HG03064 (cell line): ENCODE measurements around the gene APMAP.

Source experiments
- ATAC-seq: cut with Tn5 transposase; IDR thresholded peaks from one replicate; pipeline ENCODE4 v1.9.1; 2021; ENCODE audit warnings: low read depth; ENCODE audit not compliant: unreplicated experiment

Gene APMAP

GRCh38 chr20:25025091-25025861 lies 32.7 kb upstream of the APMAP start:
- ATAC-seq = no peak

GRCh38 chr20:25024171-25024570 lies 31.6 kb upstream of the APMAP start:
- ATAC-seq = no peak

- ATAC-seq = no peak
Observed at GRCh38 chr20:25023356-25023755, 30.8 kb upstream of the APMAP start.

DNA sequence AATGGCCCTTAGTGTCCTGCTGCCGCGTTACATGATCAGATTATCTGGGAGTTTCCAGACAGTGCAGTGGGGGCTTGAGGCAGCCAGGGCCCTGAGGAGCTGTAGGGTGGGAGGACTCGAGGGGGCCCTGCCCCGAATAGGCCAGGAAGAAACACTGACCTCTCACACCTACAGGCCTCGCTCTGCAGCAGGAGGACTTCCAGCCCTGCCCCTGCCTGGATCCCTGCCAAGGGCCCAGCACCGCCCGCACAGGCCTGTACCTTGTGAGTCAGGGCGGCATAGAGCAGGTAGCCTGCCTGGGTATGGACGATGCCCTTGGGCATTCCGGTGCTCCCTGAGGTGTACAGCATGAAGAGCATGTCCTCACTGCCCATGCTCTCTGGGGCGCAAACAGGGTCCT lies 30.1 kb upstream of the APMAP start:
- ATAC-seq = no peak

- ATAC-seq = no peak
Observed at GRCh38 chr20:25021336-25021735, 28.8 kb upstream of the APMAP start.

- ATAC-seq = no peak
Observed at GRCh38 chr20:25020901-25021301, 28.4 kb upstream of the APMAP start.

DNA sequence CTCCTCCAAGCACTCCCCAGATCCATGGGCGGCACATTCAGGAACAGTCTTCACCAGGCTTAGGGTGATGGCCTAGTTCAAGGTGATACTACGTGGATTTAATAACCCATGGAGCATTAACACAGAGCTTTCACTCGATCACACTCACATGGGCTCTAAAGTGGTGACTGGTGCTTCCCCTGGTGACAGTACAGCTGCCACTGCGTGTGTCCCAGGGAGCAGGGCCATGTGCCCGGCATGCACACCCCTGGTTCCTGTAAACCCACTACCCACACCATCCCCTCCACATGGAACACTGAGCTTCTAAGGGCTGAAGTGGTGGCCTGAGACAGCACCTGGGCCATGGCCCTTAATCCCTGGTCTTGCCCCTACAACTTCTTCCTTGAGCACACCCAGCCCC lies 27.8 kb upstream of the APMAP start:
- ATAC-seq = no peak

DNA sequence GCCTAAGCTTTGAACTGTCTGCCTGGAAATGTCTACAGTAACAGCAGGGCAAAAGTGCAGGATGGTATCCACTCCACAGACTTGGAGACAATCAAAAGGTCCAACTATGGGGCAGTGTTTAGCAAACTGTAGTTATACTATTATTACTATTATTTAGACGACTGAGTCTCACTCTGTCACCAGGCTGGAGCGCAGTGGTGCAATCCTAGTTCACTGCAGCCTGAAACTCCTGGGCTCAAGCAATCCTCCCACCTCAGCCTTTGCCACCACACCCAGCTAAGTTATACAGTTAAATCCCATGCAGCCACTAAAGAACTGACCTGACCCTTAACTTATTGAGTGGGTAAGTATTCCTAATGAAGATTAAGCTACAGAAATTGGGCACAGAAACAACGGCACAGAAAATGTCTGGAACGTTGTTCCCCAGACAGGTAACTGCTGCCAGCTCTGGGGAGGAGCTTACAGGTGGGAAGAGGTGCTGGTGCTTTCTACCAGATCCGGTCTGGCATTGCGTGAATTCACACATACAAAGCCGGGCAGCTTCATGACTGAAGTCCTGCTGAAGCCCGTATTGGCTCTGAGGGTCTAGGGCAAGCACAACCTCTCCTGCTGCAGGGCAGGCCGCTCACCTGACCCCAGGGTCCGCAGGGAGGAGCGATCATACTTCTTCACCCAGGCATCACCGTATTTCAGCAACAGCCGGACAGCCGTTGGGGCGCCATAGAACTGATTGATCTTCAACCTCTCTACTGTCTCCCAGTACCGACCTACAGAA lies 27.0 kb upstream of the APMAP start:
- no peak for ATAC-seq

- no peak for ATAC-seq
Observed at GRCh38 chr20:25018841-25019240, 26.3 kb upstream of the APMAP start.

DNA sequence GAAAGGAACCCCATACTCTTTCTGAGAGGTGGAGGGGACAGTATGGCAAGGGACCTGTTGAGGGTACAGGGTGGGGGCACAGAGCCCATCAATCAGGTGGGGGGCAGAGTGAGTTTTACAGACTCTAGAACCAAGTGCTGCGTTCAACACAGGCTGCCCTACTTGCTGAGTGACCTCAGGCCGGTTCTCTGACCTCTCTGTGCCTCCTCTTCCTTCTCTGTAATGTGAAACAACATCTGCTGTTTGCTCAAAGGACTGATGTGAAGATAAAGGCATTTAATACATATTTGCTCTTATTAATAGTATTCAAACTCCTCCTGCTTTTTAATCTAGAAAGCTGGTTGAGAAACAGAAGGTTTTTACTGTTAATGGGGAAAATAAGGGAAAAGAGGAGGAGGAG lies 25.9 kb upstream of the APMAP start:
- no peak for ATAC-seq

- no peak for ATAC-seq
Observed at GRCh38 chr20:25017257-25017803, 24.8 kb upstream of the APMAP start.

GRCh38 chr20:25016471-25016870 lies 23.9 kb upstream of the APMAP start:
- ATAC-seq = no peak

DNA sequence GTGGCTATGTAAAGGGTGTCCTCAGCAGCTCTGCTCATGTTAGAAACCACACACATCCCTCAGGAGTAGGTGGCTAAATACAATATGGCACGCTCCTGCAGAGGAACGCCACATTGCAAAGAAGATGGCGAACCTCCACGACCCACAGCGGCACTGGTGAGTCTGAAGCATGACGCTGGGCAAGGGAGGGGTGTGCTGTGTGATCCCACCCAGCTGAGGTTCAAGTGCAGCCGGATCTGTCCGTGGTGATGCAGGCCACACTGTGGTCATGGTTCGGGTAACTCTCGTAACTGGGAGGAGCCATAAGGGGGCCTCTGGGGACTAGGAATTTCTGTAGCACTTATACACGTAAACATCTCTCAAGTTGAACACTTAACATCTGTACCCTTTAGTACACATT lies 23.4 kb upstream of the APMAP start:
- no peak for ATAC-seq

- ATAC-seq = no peak
Observed at GRCh38 chr20:25014816-25015215, 22.3 kb upstream of the APMAP start.

- no peak for ATAC-seq
Observed at GRCh38 chr20:25013478-25014380, 21.2 kb upstream of the APMAP start.

- ATAC-seq = no peak
Observed at GRCh38 chr20:25012616-25013189, 20.2 kb upstream of the APMAP start.

GRCh38 chr20:25011831-25012241 lies 19.3 kb upstream of the APMAP start:
- ATAC-seq = no peak

- no peak for ATAC-seq
Observed at GRCh38 chr20:25011261-25011660, 18.7 kb upstream of the APMAP start.

GRCh38 chr20:25009218-25010145 lies 16.9 kb upstream of the APMAP start:
- no peak for ATAC-seq
